Body of pancreas (tissue), 4 donors: ENCODE data around the gene AGK. TPM values are rescaled to one million over a fixed set of nuclear protein-coding genes. Genes with fewer than 3 reads are reported as not detected.

Source experiments
- ATAC-seq: fragments of 150-250 bp; one replicate; pipeline ENCODE4 v1.9.1; 2016
- DNase-seq, 4 donors: peaks; one replicate each; pipeline ENCODE4 v3.0.0-alpha.2; 2019
- H3K27ac ChIP-seq, 4 donors: fragments of 200-600 bp; sonication (generic); 1 replicate in 3 of 4; 2 replicates in 1 of 4; pipeline versions ENCODE4 v1.5.1 to v1.6.1; 2016 to 2019; ENCODE audit warnings: mild to moderate bottlenecking in 1 of 4, mixed read lengths in 1 of 4, moderate library complexity in 1 of 4
- H3K27me3 ChIP-seq, 2 donors: fragments of 200-600 bp; sonication (generic); one replicate each; pipeline ENCODE4 v1.6.0; 2016; ENCODE audit warnings: mild to moderate bottlenecking in 1 of 2
- H3K36me3 ChIP-seq, 2 donors: fragments of 200-600 bp; sonication (generic); replicated peaks in 1 of 2; 2 replicates each; pipeline ENCODE4 v1.5.1; 2016; ENCODE audit warnings: low read depth in 2 of 2; ENCODE audit not compliant: insufficient read depth in 1 of 2
- H3K4me1 ChIP-seq: fragments of 200-600 bp; sonication (generic); one replicate; pipeline ENCODE4 v1.6.0; 2016
- H3K4me3 ChIP-seq, 2 donors: fragments of 200-600 bp; sonication (generic); 1 replicate in 1 of 2; 2 replicates in 1 of 2; pipeline ENCODE4 v1.5.1; 2016 to 2019
- H3K9me3 ChIP-seq, 3 donors: fragments of 200-600 bp; sonication (generic); 1 replicate in 2 of 3; 2 replicates in 1 of 3; pipeline ENCODE4 v1.5.1; 2016
- POLR2A ChIP-seq, 3 donors: fragments of 450-650 bp; IDR thresholded peaks; one replicate each; pipeline ENCODE4 v1.6.1; 2016; ENCODE audit warnings: antibody characterized with exemption in 3 of 3, mild to moderate bottlenecking in 2 of 3
- WGBS, 2 donors: methylation state at CpG; one replicate each; pipeline ENCODE4 v1.1.5; 2017; 5-methylcytosine and 5-hydroxymethylcytosine counted together
- intact Hi-C: fragments of 100-400 bp; cut with DNase I; formaldehyde crosslinking; loops from one replicate; pipeline ENCODE4 v1.15.1; 2023
- total RNA-seq, 2 donors: library from RNA; depleted of rRNA; stranded (reverse); fragments of >200 nt; gene quantifications; one replicate each; pipeline ENCODE4 v1.1.0, GENCODE V29; 2016
- TF ChIP-seq, protein P1 (sequence below), 7 experiments: fragments of 450-650 bp in 4 of 7; fragments of 200-600 bp in 3 of 7; sonication (generic) in 3 of 7; IDR thresholded peaks; one replicate each; pipeline ENCODE4 v1.5.1; 2016 to 2019; ENCODE audit warnings: antibody characterized with exemption in 7 of 7

The AGK gene
- total RNA-seq, 2 donors from 2014 or later, result 12.7 to 30.7 TPM

DNA sequence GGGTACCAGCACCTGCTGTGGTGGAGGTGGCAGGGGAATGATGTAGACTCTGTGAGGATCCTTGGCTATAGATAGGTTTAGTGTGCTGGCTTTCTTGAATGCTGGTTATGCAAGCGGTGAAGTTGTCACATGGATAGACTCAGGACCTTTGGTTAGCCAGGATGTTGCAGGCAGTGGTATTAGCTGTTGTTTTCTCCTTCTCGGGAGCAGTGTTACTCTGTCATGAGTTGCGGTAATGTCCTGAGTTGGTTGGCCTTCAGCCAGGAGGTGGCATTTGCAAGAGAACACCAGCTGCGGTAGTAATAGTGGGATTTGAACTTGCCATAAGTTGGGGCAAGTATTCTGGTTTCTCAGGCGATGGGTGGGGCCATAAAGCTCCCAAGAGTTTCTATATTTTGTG lies 10.8 kb downstream of the AGK start:
- H3K27ac ChIP-seq, result no peak overlapping the region
- no peaks in the 10 kb centered on the region for H3K4me1 ChIP-seq
- no peaks in the 10 kb centered on the region for H3K27me3 ChIP-seq
- DNase-seq, result no peak
- no peak overlapping the region for H3K4me3 ChIP-seq
- TF ChIP-seq POLR2A (IDR thresholded peaks at IDR 0.05), result no peak
- TF ChIP-seq, protein P1, sequence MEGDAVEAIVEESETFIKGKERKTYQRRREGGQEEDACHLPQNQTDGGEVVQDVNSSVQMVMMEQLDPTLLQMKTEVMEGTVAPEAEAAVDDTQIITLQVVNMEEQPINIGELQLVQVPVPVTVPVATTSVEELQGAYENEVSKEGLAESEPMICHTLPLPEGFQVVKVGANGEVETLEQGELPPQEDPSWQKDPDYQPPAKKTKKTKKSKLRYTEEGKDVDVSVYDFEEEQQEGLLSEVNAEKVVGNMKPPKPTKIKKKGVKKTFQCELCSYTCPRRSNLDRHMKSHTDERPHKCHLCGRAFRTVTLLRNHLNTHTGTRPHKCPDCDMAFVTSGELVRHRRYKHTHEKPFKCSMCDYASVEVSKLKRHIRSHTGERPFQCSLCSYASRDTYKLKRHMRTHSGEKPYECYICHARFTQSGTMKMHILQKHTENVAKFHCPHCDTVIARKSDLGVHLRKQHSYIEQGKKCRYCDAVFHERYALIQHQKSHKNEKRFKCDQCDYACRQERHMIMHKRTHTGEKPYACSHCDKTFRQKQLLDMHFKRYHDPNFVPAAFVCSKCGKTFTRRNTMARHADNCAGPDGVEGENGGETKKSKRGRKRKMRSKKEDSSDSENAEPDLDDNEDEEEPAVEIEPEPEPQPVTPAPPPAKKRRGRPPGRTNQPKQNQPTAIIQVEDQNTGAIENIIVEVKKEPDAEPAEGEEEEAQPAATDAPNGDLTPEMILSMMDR (IDR thresholded peaks at IDR 0.05), result no peak
- 93 to 98% methylated on average over 5 of the region's 5 CpGs for WGBS, 2 donors
- intact Hi-C loops, result no loop called here
- no peaks in the 10 kb centered on the region for H3K9me3 ChIP-seq
- ATAC-seq, result no peak
- H3K36me3 ChIP-seq, result peaks cover 0 to 2% of the 10 kb centered on the region in 2 donors

- no peak for TF ChIP-seq POLR2A (IDR thresholded peaks at IDR 0.05)
- TF ChIP-seq, protein P1 (IDR thresholded peaks at IDR 0.05), result no peak
- intact Hi-C loops, result no loop called here
- H3K9me3 ChIP-seq, result no peaks in the 10 kb centered on the region
- H3K4me1 ChIP-seq, result no peaks in the 10 kb centered on the region
- WGBS, 2 donors, result 92 to 93% methylated on average over 5 of the region's 5 CpGs
- peaks cover 0 to 2% of the 10 kb centered on the region in 2 donors for H3K36me3 ChIP-seq
- no peak overlapping the region for H3K4me3 ChIP-seq
- ATAC-seq (no peak), DNase-seq (no peak)
- H3K27ac ChIP-seq, result no peak overlapping the region
- H3K27me3 ChIP-seq, result no peaks in the 10 kb centered on the region
Measured at GRCh38 chr7:141562543-141562942, 11.3 kb downstream of the AGK start.

- TF ChIP-seq, protein P1 (IDR thresholded peaks at IDR 0.05), result no peak
- no peak for TF ChIP-seq POLR2A (IDR thresholded peaks at IDR 0.05)
- H3K27me3 ChIP-seq, result no peaks in the 10 kb centered on the region
- H3K36me3 ChIP-seq, result peaks cover 0 to 2% of the 10 kb centered on the region in 2 donors
- no peak overlapping the region for H3K27ac ChIP-seq
- H3K4me3 ChIP-seq, result no peak overlapping the region
- DNase-seq (no peak), ATAC-seq (no peak)
- no peaks in the 10 kb centered on the region for H3K4me1 ChIP-seq
- intact Hi-C loops, result no loop called here
- WGBS, 2 donors, result 87 to 90% methylated on average over 2 of the region's 2 CpGs
- H3K9me3 ChIP-seq, result no peaks in the 10 kb centered on the region
Measured at GRCh38 chr7:141562972-141563371, 11.8 kb downstream of the AGK start.

GRCh38 chr7:141563956-141564623 lies 12.9 kb downstream of the AGK start:
- TF ChIP-seq POLR2A (IDR thresholded peaks at IDR 0.05), result no peak
- TF ChIP-seq, protein P1 (IDR thresholded peaks at IDR 0.05), result no peak
- ATAC-seq (no peak), DNase-seq (no peak)
- 94 to 100% methylated on average over 2 of the region's 2 CpGs for WGBS, 2 donors
- intact Hi-C loops, result no loop called here
- H3K4me3 ChIP-seq, result no peak overlapping the region
- no peaks in the 10 kb centered on the region for H3K9me3 ChIP-seq
- H3K27me3 ChIP-seq, result no peaks in the 10 kb centered on the region
- H3K27ac ChIP-seq, result no peak overlapping the region
- no peaks in the 10 kb centered on the region for H3K4me1 ChIP-seq
- peaks cover 0 to 4% of the 10 kb centered on the region in 2 donors for H3K36me3 ChIP-seq

DNA sequence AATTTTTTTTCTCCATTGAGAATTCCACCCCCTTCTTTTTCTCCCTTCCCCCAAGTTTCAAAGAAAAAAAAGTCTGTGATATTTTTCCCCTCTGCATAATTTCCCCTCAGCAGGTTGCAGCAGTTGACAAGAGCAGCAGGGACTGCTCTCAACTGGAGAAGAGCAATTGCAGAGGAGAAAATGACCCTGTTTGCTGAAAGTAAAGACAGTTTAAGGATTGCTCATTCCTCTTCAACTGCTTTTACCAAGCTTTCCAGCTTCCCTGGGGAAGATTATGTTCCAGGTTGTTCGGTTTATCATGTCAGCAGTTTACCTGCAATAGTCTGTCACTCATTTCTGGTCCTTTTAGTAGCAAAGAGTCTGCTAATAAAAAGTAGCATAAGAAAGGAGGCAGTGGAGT lies 16.2 kb downstream of the AGK start:
- no peak overlapping the region for H3K4me3 ChIP-seq
- H3K27ac ChIP-seq, result no peak overlapping the region
- DNase-seq, result no peak
- H3K4me1 ChIP-seq, result no peaks in the 10 kb centered on the region
- no peaks in the 10 kb centered on the region for H3K27me3 ChIP-seq
- no peaks in the 10 kb centered on the region for H3K9me3 ChIP-seq
- ATAC-seq, result no peak
- intact Hi-C loops, result no loop called here
- 95 to 100% methylated on average over 1 of the region's 1 CpG for WGBS, 2 donors
- TF ChIP-seq, protein P1 (IDR thresholded peaks at IDR 0.05), result no peak
- no peak for TF ChIP-seq POLR2A (IDR thresholded peaks at IDR 0.05)
- peaks cover 0 to 5% of the 10 kb centered on the region in 2 donors for H3K36me3 ChIP-seq
